ENCODE data around the gene COL9A3. TPM values are rescaled to one million over a fixed set of nuclear protein-coding genes. Genes with fewer than 3 reads are reported as not detected.
A peak's percentile ranks its signal among the peaks of the same experiment; 100 is the strongest.

The COL9A3 gene
- total RNA-seq, 1 donor from 2014 or later = 10.5 TPM

- H3K27ac ChIP-seq = no peak overlapping the region
- Mint-ChIP-seq H3K9me3 (no peaks in the 10 kb centered on the region), H3K4me1 (peaks cover 40% of the 10 kb centered on the region), H3K27me3 (ENCODE audit: insufficient read depth, low read depth) (peaks cover 9% of the 10 kb centered on the region), H3K36me3 (no peaks in the 10 kb centered on the region), H3K4me3 (no peak overlapping the region), H3K27ac (no peak overlapping the region)
- H3K9me3 ChIP-seq (ENCODE audit: low read depth) = no peaks in the 10 kb centered on the region
- DNase-seq (ENCODE audit: low spot score) = no peak
- no peak overlapping the region for H3K9ac ChIP-seq
- H3K27me3 ChIP-seq = no peaks in the 10 kb centered on the region
- H2AFZ ChIP-seq (replicated peaks) = no peak overlapping the region
- H3K4me3 ChIP-seq = no peak overlapping the region
- H3F3A ChIP-seq (ENCODE audit: low read depth) = no peaks in the 10 kb centered on the region
- TF ChIP-seq EZH2 (IDR thresholded peaks at IDR 0.05) = no peak
- TF ChIP-seq CTCF (IDR thresholded peaks at IDR 0.05) = no peak
- no peak for TF ChIP-seq EZH2phosphoT487 (IDR thresholded peaks at IDR 0.05)
- no peaks in the 10 kb centered on the region for H3K79me2 ChIP-seq (ENCODE audit: low read depth)
- H3K4me2 ChIP-seq = no peak overlapping the region
- no peaks in the 10 kb centered on the region for H3K36me3 ChIP-seq
- H3K4me1 ChIP-seq = peaks cover under 1% of the 10 kb centered on the region
- H4K20me1 ChIP-seq (ENCODE audit: low read depth) = no peaks in the 10 kb centered on the region
Observed at GRCh38 chr20:62775206-62775605, 41.6 kb upstream of the COL9A3 start.

GRCh38 chr20:62776035-62776691 lies 40.7 kb upstream of the COL9A3 start:
- no peaks in the 10 kb centered on the region for H3K9me3 Mint-ChIP-seq
- H3K4me3 ChIP-seq = no peak overlapping the region
- no peaks in the 10 kb centered on the region for H3K36me3 Mint-ChIP-seq
- H3K27ac Mint-ChIP-seq = peak overlapping the region; percentile 31
- no peak overlapping the region for H2AFZ ChIP-seq (replicated peaks)
- H3K27me3 ChIP-seq = no peaks in the 10 kb centered on the region
- no peak overlapping the region for H3K9ac ChIP-seq
- no peak overlapping the region for H3K4me2 ChIP-seq
- no peaks in the 10 kb centered on the region for H3K79me2 ChIP-seq (ENCODE audit: low read depth)
- no peaks in the 10 kb centered on the region for H4K20me1 ChIP-seq (ENCODE audit: low read depth)
- H3F3A ChIP-seq (ENCODE audit: low read depth) = no peaks in the 10 kb centered on the region
- H3K4me3 Mint-ChIP-seq = no peak overlapping the region
- H3K9me3 ChIP-seq (ENCODE audit: low read depth) = no peaks in the 10 kb centered on the region
- no peak for TF ChIP-seq EZH2phosphoT487 (IDR thresholded peaks at IDR 0.05)
- TF ChIP-seq EZH2 (IDR thresholded peaks at IDR 0.05) = no peak
- TF ChIP-seq CTCF (IDR thresholded peaks at IDR 0.05) = no peak
- no peak for DNase-seq (ENCODE audit: low spot score)
- H3K27ac ChIP-seq = no peak overlapping the region
- H3K27me3 Mint-ChIP-seq (ENCODE audit: insufficient read depth, low read depth) = peaks cover 9% of the 10 kb centered on the region
- H3K4me1 ChIP-seq = peaks cover 6% of the 10 kb centered on the region
- H3K36me3 ChIP-seq = no peaks in the 10 kb centered on the region
- H3K4me1 Mint-ChIP-seq = peaks cover 47% of the 10 kb centered on the region

GRCh38 chr20:62776692-62777527 lies 39.9 kb upstream of the COL9A3 start:
- Histone ChIP-seq H3K9ac (no peak overlapping the region), H4K20me1 (ENCODE audit: low read depth) (no peaks in the 10 kb centered on the region), H3F3A (ENCODE audit: low read depth) (no peaks in the 10 kb centered on the region), H3K27me3 (no peaks in the 10 kb centered on the region), H3K9me3 (ENCODE audit: low read depth) (no peaks in the 10 kb centered on the region), H3K79me2 (ENCODE audit: low read depth) (no peaks in the 10 kb centered on the region), H3K36me3 (no peaks in the 10 kb centered on the region), H3K4me1 (peaks cover 6% of the 10 kb centered on the region), H3K27ac (no peak overlapping the region), H3K4me3 (no peak overlapping the region), H3K4me2 (no peak overlapping the region), H2AFZ (replicated peaks) (no peak overlapping the region)
- no peak for DNase-seq (ENCODE audit: low spot score)
- H3K27me3 Mint-ChIP-seq (ENCODE audit: insufficient read depth, low read depth) = peaks cover 9% of the 10 kb centered on the region
- H3K36me3 Mint-ChIP-seq = no peaks in the 10 kb centered on the region
- H3K4me3 Mint-ChIP-seq = no peak overlapping the region
- no peak for TF ChIP-seq EZH2phosphoT487 (IDR thresholded peaks at IDR 0.05)
- no peak for TF ChIP-seq EZH2 (IDR thresholded peaks at IDR 0.05)
- no peak for TF ChIP-seq CTCF (IDR thresholded peaks at IDR 0.05)
- H3K27ac Mint-ChIP-seq = peak overlapping the region; percentile 63
- H3K4me1 Mint-ChIP-seq = peaks cover 44% of the 10 kb centered on the region
- no peaks in the 10 kb centered on the region for H3K9me3 Mint-ChIP-seq

Data from neural progenitor cell (in vitro differentiated cells).